Naive thymus-derived CD4-positive, alpha-beta T cell (primary cell): ENCODE data around the gene PLEKHG1. TPM values are rescaled to one million over a fixed set of nuclear protein-coding genes. Genes with fewer than 3 reads are reported as not detected.

Experiments used
- ATAC-seq: fragments of 150-1000 bp; cut with Tn5 transposase; 2 replicates; pipeline ENCODE4 v1.10.0; 2021; ENCODE audit warnings: mild to moderate bottlenecking, moderate library complexity
- CTCF ChIA-PET: fragments of 350-600 bp; sonication (Branson Sonifier 250); formaldehyde crosslinking; loops from one replicate; lab custom pipeline; 2021; ENCODE audit warnings: antibody characterized with exemption; lab: Charles Lee
- POLR2A ChIA-PET: fragments of 350-600 bp; sonication (Branson Sonifier 250); formaldehyde crosslinking; loops from one replicate; lab custom pipeline; 2021; ENCODE audit warnings: antibody characterized with exemption, inconsistent platforms; lab: Charles Lee
- DNase-seq, 9 donors: peaks; one replicate each; pipeline versions ENCODE4 v3.0.0 to v3.0.0-alpha.2; 2020 to 2022; ENCODE audit warnings: mixed read lengths in 1 of 9
- H3K27ac ChIP-seq: one replicate; pipeline ENCODE4 v1.7.0; 2013; ENCODE audit warnings: mild to moderate bottlenecking, low read depth, low read length, moderate library complexity
- H3K27me3 ChIP-seq, 2 donors: one replicate each; pipeline ENCODE4 v1.7.0; 2013; ENCODE audit warnings: low read length in 2 of 2, mild to moderate bottlenecking in 2 of 2, moderate library complexity in 2 of 2; ENCODE audit not compliant: control insufficient read depth in 2 of 2, insufficient read depth in 2 of 2
- H3K36me3 ChIP-seq, 3 experiments: 1 replicate in 2 of 3; 2 replicates in 1 of 3; pipeline ENCODE4 v1.7.0; 2013; ENCODE audit warnings: low read length in 3 of 3, mild to moderate bottlenecking in 3 of 3, moderate library complexity in 1 of 3; ENCODE audit not compliant: insufficient read depth in 3 of 3, control insufficient read depth in 2 of 3
- H3K4me1 ChIP-seq, 2 donors: one replicate each; pipeline ENCODE4 v1.7.0; 2013; ENCODE audit warnings: low read length in 2 of 2, mild to moderate bottlenecking in 2 of 2, moderate library complexity in 1 of 2; ENCODE audit not compliant: control insufficient read depth in 2 of 2, insufficient read depth in 2 of 2
- H3K4me3 ChIP-seq: 2 replicates; pipeline ENCODE4 v1.7.0; 2013; ENCODE audit warnings: mild to moderate bottlenecking, low read length
- H3K9me3 ChIP-seq, 3 experiments: 1 replicate in 2 of 3; 2 replicates in 1 of 3; pipeline ENCODE4 v1.7.0; 2013; ENCODE audit warnings: low read length in 3 of 3; ENCODE audit not compliant: control insufficient read depth in 2 of 3
- H3K27ac Mint-ChIP-seq, 9 donors: one replicate each; pipeline ENCODE4 v1.8.0; 2020 to 2022; ENCODE audit warnings: mixed read lengths in 9 of 9, mild to moderate bottlenecking in 8 of 9, moderate library complexity in 5 of 9, inconsistent platforms in 2 of 9
- H3K27me3 Mint-ChIP-seq, 5 donors: one replicate each; pipeline ENCODE4 v1.8.0; 2021 to 2022; ENCODE audit warnings: mixed read lengths in 5 of 5, mild to moderate bottlenecking in 1 of 5
- H3K36me3 Mint-ChIP-seq, 5 donors: one replicate each; pipeline ENCODE4 v1.8.0; 2020 to 2022; ENCODE audit warnings: mixed read lengths in 5 of 5, mild to moderate bottlenecking in 3 of 5, inconsistent platforms in 1 of 5
- H3K4me1 Mint-ChIP-seq, 7 donors: one replicate each; pipeline ENCODE4 v1.8.0; 2020 to 2022; ENCODE audit warnings: mixed read lengths in 7 of 7, mild to moderate bottlenecking in 3 of 7, inconsistent platforms in 1 of 7
- H3K4me3 Mint-ChIP-seq, 10 donors: one replicate each; pipeline ENCODE4 v1.8.0; 2020 to 2022; ENCODE audit warnings: mild to moderate bottlenecking in 10 of 10, mixed read lengths in 10 of 10, moderate library complexity in 6 of 10, inconsistent platforms in 2 of 10
- H3K9me3 Mint-ChIP-seq, 11 donors: one replicate each; pipeline ENCODE4 v1.8.0; 2020 to 2022; ENCODE audit warnings: mixed read lengths in 11 of 11, mild to moderate bottlenecking in 4 of 11, inconsistent platforms in 1 of 11, moderate library complexity in 1 of 11
- intact Hi-C, 2 donors: fragments of 100-400 bp; cut with micrococcal nuclease; formaldehyde crosslinking; loops; one replicate each; pipeline ENCODE4 v1.15.1; 2023
- polyA plus RNA-seq, 2 donors: library from polyadenylated mRNA; unstranded; fragments of 300-500 nt; fragmentation: Illumina TruSeq; gene quantifications; one replicate each; pipeline ENCODE4 v1.2.3, GENCODE V29; 2021
- total RNA-seq, 6 experiments: library from RNA in 5 of 6; stranded (reverse) in 5 of 6; gene quantifications; 1 replicate in 5 of 6; 2 replicates in 1 of 6; pipeline ENCODE4 v1.2.3 and lab custom pipeline; 2021 to 2026

PLEKHG1 gene
- total and polyA plus RNA-seq, 7 experiments from 2014 or later: 0.57 to 2.6 (median 0.69) TPM; not detected in 1

- H3K4me1 Mint-ChIP-seq: no peaks in the 10 kb centered on the region
- POLR2A ChIA-PET: no interaction called here
Measured at GRCh38 chr6:150615967-150616366, 16.3 kb downstream of the PLEKHG1 start.

GRCh38 chr6:150616586-150616985, 16.9 kb downstream of the PLEKHG1 start:
- POLR2A ChIA-PET: no interaction called here
- Mint-ChIP-seq H3K4me3 (no peak overlapping the region), H3K9me3 (no peaks in the 10 kb centered on the region), H3K36me3 (no peaks in the 10 kb centered on the region), H3K27ac (no peak overlapping the region), H3K27me3 (peaks cover 8 to 27% (median 16%) of the 10 kb centered on the region in 5 donors), H3K4me1 (no peaks in the 10 kb centered on the region)
- CTCF ChIA-PET: no interaction called here
- Histone ChIP-seq H3K4me3 (no peak overlapping the region), H3K9me3 (no peaks in the 10 kb centered on the region), H3K36me3 (no peaks in the 10 kb centered on the region), H3K27ac (no peak overlapping the region), H3K4me1 (no peaks in the 10 kb centered on the region), H3K27me3 (no peaks in the 10 kb centered on the region)
- DNase-seq (no peak), ATAC-seq (no peak)
- intact Hi-C loops: no loop called here

More at GRCh38 chr6:150615967-150616366, 16.3 kb downstream of the PLEKHG1 start:
- Mint-ChIP-seq H3K27ac (no peak overlapping the region), H3K27me3 (peaks cover 8 to 27% (median 16%) of the 10 kb centered on the region in 5 donors), H3K9me3 (no peaks in the 10 kb centered on the region), H3K4me3 (no peak overlapping the region), H3K36me3 (no peaks in the 10 kb centered on the region)
- ATAC-seq (no peak), DNase-seq (no peak)
- H3K4me1 ChIP-seq: no peaks in the 10 kb centered on the region
- no peaks in the 10 kb centered on the region for H3K36me3 ChIP-seq
- no peaks in the 10 kb centered on the region for H3K27me3 ChIP-seq
- H3K4me3 ChIP-seq: no peak overlapping the region
- H3K9me3 ChIP-seq: no peaks in the 10 kb centered on the region
- intact Hi-C loops: no loop called here
- CTCF ChIA-PET: no interaction called here
- H3K27ac ChIP-seq: no peak overlapping the region

GRCh38 chr6:150617062-150617461, 17.4 kb downstream of the PLEKHG1 start:
- Mint-ChIP-seq H3K9me3 (no peaks in the 10 kb centered on the region), H3K4me1 (no peaks in the 10 kb centered on the region), H3K4me3 (no peak overlapping the region), H3K27ac (no peak overlapping the region), H3K36me3 (peaks cover 0 to 3% (median 0%) of the 10 kb centered on the region in 5 donors), H3K27me3 (peaks cover 13 to 32% (median 16%) of the 10 kb centered on the region in 5 donors)
- Histone ChIP-seq H3K4me1 (no peaks in the 10 kb centered on the region), H3K27ac (no peak overlapping the region), H3K9me3 (no peaks in the 10 kb centered on the region), H3K27me3 (no peaks in the 10 kb centered on the region), H3K4me3 (no peak overlapping the region), H3K36me3 (no peaks in the 10 kb centered on the region)
- ChIA-PET POLR2A (no interaction called here), CTCF (no interaction called here)
- DNase-seq (no peak), ATAC-seq (no peak)
- intact Hi-C loops: no loop called here

- Mint-ChIP-seq H3K36me3 (peaks cover 0 to 3% (median 0%) of the 10 kb centered on the region in 5 donors), H3K4me3 (no peak overlapping the region), H3K27ac (no peak overlapping the region), H3K9me3 (no peaks in the 10 kb centered on the region), H3K27me3 (peaks cover 13 to 31% (median 18%) of the 10 kb centered on the region in 5 donors), H3K4me1 (peaks cover 0 to 4% (median under 1%) of the 10 kb centered on the region in 7 donors)
- no peak for ATAC-seq
- ChIA-PET CTCF (no interaction called here), POLR2A (no interaction called here)
- Histone ChIP-seq H3K4me1 (no peaks in the 10 kb centered on the region), H3K9me3 (no peaks in the 10 kb centered on the region), H3K27ac (no peak overlapping the region), H3K27me3 (no peaks in the 10 kb centered on the region), H3K4me3 (no peak overlapping the region), H3K36me3 (no peaks in the 10 kb centered on the region)
- DNase-seq: no peak
- intact Hi-C loops: no loop called here
Measured at GRCh38 chr6:150617496-150618460, 18.1 kb downstream of the PLEKHG1 start.

GRCh38 chr6:150619275-150619674, 19.6 kb downstream of the PLEKHG1 start:
- ATAC-seq: no peak
- CTCF ChIA-PET: no interaction called here
- H3K4me3 Mint-ChIP-seq: no peak overlapping the region
- no peak for DNase-seq
- Histone ChIP-seq H3K27me3 (no peaks in the 10 kb centered on the region), H3K4me3 (no peak overlapping the region), H3K36me3 (no peaks in the 10 kb centered on the region), H3K27ac (no peak overlapping the region), H3K4me1 (no peaks in the 10 kb centered on the region), H3K9me3 (no peaks in the 10 kb centered on the region)
- peaks cover 0 to 2% (median 0%) of the 10 kb centered on the region in 11 donors for H3K9me3 Mint-ChIP-seq
- intact Hi-C loops: no loop called here
- H3K27ac Mint-ChIP-seq: no peak overlapping the region
- H3K27me3 Mint-ChIP-seq: peaks cover 9 to 29% (median 20%) of the 10 kb centered on the region in 5 donors
- POLR2A ChIA-PET: no interaction called here
- H3K36me3 Mint-ChIP-seq: peaks cover 0 to 3% (median 0%) of the 10 kb centered on the region in 5 donors
- H3K4me1 Mint-ChIP-seq: peaks cover 0 to 10% (median 4%) of the 10 kb centered on the region in 7 donors

GRCh38 chr6:150620244-150620643, 20.6 kb downstream of the PLEKHG1 start:
- no peak overlapping the region for H3K4me3 ChIP-seq
- no peaks in the 10 kb centered on the region for H3K9me3 ChIP-seq
- intact Hi-C loops: no loop called here
- no peak overlapping the region for H3K4me3 Mint-ChIP-seq
- no peaks in the 10 kb centered on the region for H3K36me3 ChIP-seq
- DNase-seq: no peak
- H3K27ac ChIP-seq: no peak overlapping the region
- H3K9me3 Mint-ChIP-seq: peaks cover 0 to 2% (median 0%) of the 10 kb centered on the region in 11 donors
- no peaks in the 10 kb centered on the region for H3K27me3 ChIP-seq
- ChIA-PET CTCF (no interaction called here), POLR2A (no interaction called here)
- no peak for ATAC-seq
- H3K4me1 ChIP-seq: no peaks in the 10 kb centered on the region
- no peak overlapping the region for H3K27ac Mint-ChIP-seq
- H3K36me3 Mint-ChIP-seq: peaks cover 0 to 3% (median 0%) of the 10 kb centered on the region in 5 donors
- peaks cover 0 to 11% (median 4%) of the 10 kb centered on the region in 7 donors for H3K4me1 Mint-ChIP-seq
- peaks cover 9 to 33% (median 21%) of the 10 kb centered on the region in 5 donors for H3K27me3 Mint-ChIP-seq
